ENCODE measurements around the gene RHOH.

The RHOH gene

DNA sequence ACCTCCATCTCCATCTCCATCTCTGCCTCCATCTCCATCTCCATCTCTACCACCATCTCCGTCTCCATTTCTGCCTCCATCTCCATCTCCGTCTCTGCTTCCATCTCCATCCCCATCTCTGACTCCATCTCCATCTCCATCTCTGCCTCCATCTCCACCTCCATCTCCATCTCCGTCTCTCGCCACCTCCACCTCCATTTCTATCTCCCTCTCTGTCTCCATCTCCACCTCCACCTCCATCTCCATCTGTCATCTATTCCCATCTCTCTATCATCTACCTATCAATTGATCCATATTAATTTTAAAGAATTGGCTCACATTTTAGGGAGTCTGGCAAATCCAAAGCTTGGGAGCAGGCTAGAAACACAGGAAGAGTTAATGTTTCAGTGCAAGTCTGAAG is 98.7 kb downstream of the RHOH start:
- DNase-seq (ENCODE audit: low read depth in 2 of 2), result no peak

Data from fibroblast of skin of left quadriceps (primary cell).